ENCODE data around the gene SPACA5. TPM values are rescaled to one million over a fixed set of nuclear protein-coding genes. Genes with fewer than 3 reads are reported as not detected.
A peak's percentile ranks its signal among the peaks of the same experiment; 100 is the strongest.
"Not testable (repeated sequence)": the region's sequence is repeated elsewhere in the genome, so short reads cannot be mapped to it uniquely, and the experiment has no call there.

Gene SPACA5
- total RNA-seq, result not detected

GRCh38 chrX:48006688-48007087 lies at the start of gene SPACA5:
TSS of gene SPACA5 (plus strand) at chrX:48006988. CDS start at chrX:48007803, 815 bp downstream.
- DNase-seq (ENCODE audit: low spot score in 2 of 2); H3K27ac Mint-ChIP-seq; ATAC-seq; H3K9me3 Mint-ChIP-seq: not testable (repeated sequence)
- peaks cover 9 to 13% of the 10 kb centered on the region in 2 donors for H3K36me3 Mint-ChIP-seq

- not testable (repeated sequence) for H3K9me3 Mint-ChIP-seq; DNase-seq (ENCODE audit: low spot score in 2 of 2); H3K27ac Mint-ChIP-seq; ATAC-seq; H3K36me3 Mint-ChIP-seq
Measured at GRCh38 chrX:47958206-47958605, 48.6 kb upstream of the SPACA5 start.

- ATAC-seq (peak; percentile 71 to 74), DNase-seq (ENCODE audit: low spot score in 2 of 2) (peak in 1 of 2 donors; percentile 13)
- Mint-ChIP-seq H3K36me3 (no peaks in the 10 kb centered on the region), H3K27ac (no peak overlapping the region), H3K9me3 (no peaks in the 10 kb centered on the region)
Measured at GRCh38 chrX:47958761-47959342, 47.9 kb upstream of the SPACA5 start.

- peaks cover 0 to 11% of the 10 kb centered on the region in 2 donors for H3K36me3 Mint-ChIP-seq
- H3K9me3 Mint-ChIP-seq, result peaks cover 0 to 6% of the 10 kb centered on the region in 2 donors
- H3K27ac Mint-ChIP-seq, result no peak overlapping the region
- DNase-seq (ENCODE audit: low spot score in 2 of 2) (no peak), ATAC-seq (no peak)
Measured at GRCh38 chrX:47960406-47960805, 46.4 kb upstream of the SPACA5 start.

GRCh38 chrX:47961830-47962229 lies 45.0 kb upstream of the SPACA5 start:
- peaks cover 0 to 11% of the 10 kb centered on the region in 2 donors for H3K36me3 Mint-ChIP-seq
- H3K27ac Mint-ChIP-seq; H3K9me3 Mint-ChIP-seq; ATAC-seq; DNase-seq (ENCODE audit: low spot score in 2 of 2): not testable (repeated sequence)

- Mint-ChIP-seq H3K36me3 (peaks cover 4 to 19% of the 10 kb centered on the region in 2 donors), H3K9me3 (peaks cover 9 to 16% of the 10 kb centered on the region in 2 donors)
- not testable (repeated sequence) for DNase-seq (ENCODE audit: low spot score in 2 of 2); H3K27ac Mint-ChIP-seq; ATAC-seq
Measured at GRCh38 chrX:47965526-47965925, 41.3 kb upstream of the SPACA5 start.

GRCh38 chrX:47973235-47973634 lies 33.6 kb upstream of the SPACA5 start:
- Mint-ChIP-seq H3K36me3 (peaks cover 45 to 56% of the 10 kb centered on the region in 2 donors), H3K27ac (peak overlapping the region in 1 of 2 donors; percentile 33), H3K9me3 (peaks cover 33 to 34% of the 10 kb centered on the region in 2 donors)
- DNase-seq (ENCODE audit: low spot score in 2 of 2), result no peak
- ATAC-seq, result no peak

GRCh38 chrX:47976254-47977151 lies 30.3 kb upstream of the SPACA5 start:
- Mint-ChIP-seq H3K36me3 (peaks cover 57 to 79% of the 10 kb centered on the region in 2 donors), H3K27ac (no peak overlapping the region), H3K9me3 (peaks cover 33 to 36% of the 10 kb centered on the region in 2 donors)
- ATAC-seq, result no peak
- no peak for DNase-seq (ENCODE audit: low spot score in 2 of 2)

- ATAC-seq (peak; percentile 89 to 90), DNase-seq (ENCODE audit: low spot score in 2 of 2) (no peak)
- Mint-ChIP-seq H3K36me3 (peaks cover 22 to 77% of the 10 kb centered on the region in 2 donors), H3K9me3 (peaks cover 0 to 5% of the 10 kb centered on the region in 2 donors), H3K27ac (peak overlapping the region; percentile 81 to 83)
Measured at GRCh38 chrX:47991263-47992094, 15.3 kb upstream of the SPACA5 start.

- ATAC-seq (no peak), DNase-seq (ENCODE audit: low spot score in 2 of 2) (no peak)
- H3K27ac Mint-ChIP-seq, result peak overlapping the region in 1 of 2 donors; percentile 83
- H3K9me3 Mint-ChIP-seq, result peaks cover 0 to 4% of the 10 kb centered on the region in 2 donors
- peaks cover 19 to 77% of the 10 kb centered on the region in 2 donors for H3K36me3 Mint-ChIP-seq
Measured at GRCh38 chrX:47992095-47992380, 14.8 kb upstream of the SPACA5 start.

GRCh38 chrX:47992669-47993068 lies 14.1 kb upstream of the SPACA5 start:
- DNase-seq (ENCODE audit: low spot score in 2 of 2), result no peak
- Mint-ChIP-seq H3K9me3 (peaks cover 0 to 4% of the 10 kb centered on the region in 2 donors), H3K36me3 (peaks cover 13 to 74% of the 10 kb centered on the region in 2 donors), H3K27ac (peak overlapping the region; percentile 50 to 83)
- ATAC-seq, result no peak

GRCh38 chrX:48001260-48001659 lies 5.5 kb upstream of the SPACA5 start:
- Mint-ChIP-seq H3K36me3 (peaks cover 13 to 28% of the 10 kb centered on the region in 2 donors), H3K27ac (no peak overlapping the region)

GRCh38 chrX:48002319-48002718 lies 4.5 kb upstream of the SPACA5 start:
- DNase-seq (ENCODE audit: low spot score in 2 of 2), result no peak
- ATAC-seq, result no peak
- Mint-ChIP-seq H3K27ac (no peak overlapping the region), H3K36me3 (peaks cover 13 to 18% of the 10 kb centered on the region in 2 donors), H3K9me3 (no peaks in the 10 kb centered on the region)

More at GRCh38 chrX:48001260-48001659, 5.5 kb upstream of the SPACA5 start:
- DNase-seq (ENCODE audit: low spot score in 2 of 2), result no peak
- H3K9me3 Mint-ChIP-seq, result no peaks in the 10 kb centered on the region
- no peak for ATAC-seq

GRCh38 chrX:48002929-48003328 lies 3.9 kb upstream of the SPACA5 start:
- peaks cover 13 to 18% of the 10 kb centered on the region in 2 donors for H3K36me3 Mint-ChIP-seq
- H3K9me3 Mint-ChIP-seq, result no peaks in the 10 kb centered on the region
- no peak for DNase-seq (ENCODE audit: low spot score in 2 of 2)
- no peak for ATAC-seq
- H3K27ac Mint-ChIP-seq, result peak overlapping the region in 1 of 2 donors; percentile 95

GRCh38 chrX:48003367-48003757 lies 3.4 kb upstream of the SPACA5 start:
- Mint-ChIP-seq H3K27ac (peak overlapping the region; percentile 95 to 99), H3K9me3 (no peaks in the 10 kb centered on the region), H3K36me3 (peaks cover 13 to 18% of the 10 kb centered on the region in 2 donors)
- ATAC-seq (peak; percentile 18 to 23), DNase-seq (ENCODE audit: low spot score in 2 of 2) (peak in 1 of 2 donors; percentile 12)

GRCh38 chrX:48003758-48004457 lies 2.9 kb upstream of the SPACA5 start, which contains the start of gene ZNF182:
TSS of gene ZNF182 (minus strand) at chrX:48003989. CDS start at chrX:48002609, 1,380 bp downstream.
- DNase-seq (ENCODE audit: low spot score in 2 of 2) (peak; percentile 84 to 89), ATAC-seq (peak; percentile 95 to 97)
- H3K27ac Mint-ChIP-seq, result peak within 1 kb of the TSS; percentile 95 to 99
- no peaks in the 10 kb centered on the region for H3K9me3 Mint-ChIP-seq
- peaks cover 13 to 18% of the 10 kb centered on the region in 2 donors for H3K36me3 Mint-ChIP-seq

Measured in activated naive CD4-positive, alpha-beta T cell treated with anti-CD3 and anti-CD28 coated beads, Interleukin-2, amount 50 U/mL, for 72 hours (primary cell).